Heart right ventricle (tissue), 16 donors: ENCODE data around the gene CYP39A1. TPM values are rescaled to one million over a fixed set of nuclear protein-coding genes. Genes with fewer than 3 reads are reported as not detected.

Source experiments
- ATAC-seq, 8 donors: fragments of 200-7000 bp; cut with Tn5 transposase; one replicate each; pipeline ENCODE4 v1.9.1; 2020; ENCODE audit warnings: mild to moderate bottlenecking in 8 of 8, moderate library complexity in 8 of 8, moderate number of reproducible peaks in 1 of 8
- DNase-seq, 2 donors: peaks; one replicate each; pipeline ENCODE4 v3.0.0-alpha.2; 2020
- H3K27ac ChIP-seq, 10 donors: fragments of 200-600 bp; sonication (generic) in 2 of 10; one replicate each; pipeline versions ENCODE4 v1.5.0 to v1.8.0; 2020 to 2022; ENCODE audit warnings: mild to moderate bottlenecking in 3 of 10
- H3K27me3 ChIP-seq, 7 donors: fragments of 200-600 bp; one replicate each; pipeline ENCODE4 v1.8.0; 2021 to 2022; ENCODE audit warnings: mild to moderate bottlenecking in 2 of 7
- H3K36me3 ChIP-seq, 9 donors: fragments of 200-600 bp; sonication (generic) in 1 of 9; one replicate each; pipeline versions ENCODE4 v1.5.0 to v1.8.0; 2020 to 2022; ENCODE audit warnings: mild to moderate bottlenecking in 2 of 9
- H3K4me1 ChIP-seq, 9 donors: fragments of 200-600 bp; sonication (generic) in 1 of 9; one replicate each; pipeline versions ENCODE4 v1.5.0 to v1.8.0; 2020 to 2022; ENCODE audit warnings: mild to moderate bottlenecking in 4 of 9
- H3K4me3 ChIP-seq, 10 donors: fragments of 200-600 bp; sonication (generic) in 2 of 10; one replicate each; pipeline versions ENCODE4 v1.5.0 to v1.8.0; 2020 to 2022; ENCODE audit warnings: mild to moderate bottlenecking in 7 of 10, moderate library complexity in 2 of 10
- H3K9me3 ChIP-seq, 11 donors: fragments of 200-600 bp in 10 of 11; sonication (generic) in 2 of 11; one replicate each; pipeline versions ENCODE4 v1.5.0 to v1.8.0; 2013 to 2022; ENCODE audit warnings: mild to moderate bottlenecking in 2 of 11, control low read depth in 1 of 11, moderate library complexity in 1 of 11
- CTCF ChIP-seq, 9 donors: fragments of 200-600 bp; sonication (generic) in 2 of 9; IDR thresholded peaks; one replicate each; pipeline versions ENCODE4 v1.5.0 to v1.8.0; 2021 to 2022; ENCODE audit warnings: antibody characterized with exemption in 9 of 9, mild to moderate bottlenecking in 5 of 9, moderate library complexity in 1 of 9
- WGBS, 2 donors: extraction: QIAGEN DNeasy Blood & Tissue Kit; methylation state at CpG; one replicate each; pipeline ENCODE4 v1.1.7; 2013; ENCODE audit warnings: inconsistent platforms in 1 of 2; 5-methylcytosine and 5-hydroxymethylcytosine counted together
- intact Hi-C, 10 donors: fragments of 100-400 bp; cut with DNase I; formaldehyde crosslinking; loops; one replicate each; pipeline versions ENCODE4 v1.11.1 to v1.14.2; 2022
- polyA plus RNA-seq, 2 donors: library from polyadenylated mRNA; stranded (reverse); fragments of 200-250 nt; gene quantifications; one replicate each; pipeline ENCODE4 v1.2.3, GENCODE V29; 2013
- total RNA-seq, 10 donors: library from RNA; stranded (reverse); fragmentation: NEBNext Ultra II Directional in 3 of 10; extraction: Animal tissue kit (Norgen Biotek cat#: 25700) in 3 of 10; gene quantifications; one replicate each; pipeline versions ENCODE4 v1.2.1 to v1.2.4, GENCODE V29; 2021 to 2023
- donor health status: Arrhythmogenic right ventricular cardiomyopathy.
- donor health status: ischemic (EF 13 %, LVEDD 7.1; RV severe dilation, severe dysfunction).
- donor health status: healthy with polysubstance abuse.
- donor health status: DM: no; HTN: yes; CAD: no.
- donor health status: DM: no; HTN: no; CAD: no.
- donor health status: ischemic (EF 25% LVEDD 6.9; RV normal size, moderate dysfunction).
- donor health status: ischemic (EF 25% LVEDD 5.7; RV mildly dilated, moderate dysfunction).
- donor health status: healthy.
- donor health status: DM: yes; HTN: yes; CAD: no.
- donor health status: Ischemic cardiomyopathy.
- donor health status: ischemic (EF 35%, LVEDD 5.7; RV mildly dilated, moderate dysfunction).
- donor health status: nonischemic (EF 11% LVEDD 7.7; RV severe dilation, severe dysfunction).
- donor health status: DM: yes; HTN: yes; CAD: no.
- donor health status: PGD.
- donor health status: ischemic (EF 29% LVEDD 5.4; RV normal size, mild dysfunction).
- donor health status: nonischemic (EF 23%, LVEDD 6.1; RV moderate dilation, normal function).

The CYP39A1 gene
- total and polyA plus RNA-seq, 12 donors: 2.9 to 7.5 (median 4.5) TPM

- no peak for ATAC-seq
- intact Hi-C loops: loop anchor here in 3 of 10 donors (2.0 to 10.0 kb wide), 4 partner anchors 19 to 105 kb away; partner anchors contain the start of gene RCAN2 (in 1 of the 3)
- Histone ChIP-seq H3K9me3 (no peaks in the 10 kb centered on the region), H3K36me3 (no peaks in the 10 kb centered on the region), H3K27ac (peak overlapping the region; percentile 48 to 85 (median 80)), H3K4me3 (no peak overlapping the region), H3K4me1 (peaks cover 3 to 86% (median 59%) of the 10 kb centered on the region in 9 donors), H3K27me3 (no peaks in the 10 kb centered on the region)
- no peak for TF ChIP-seq CTCF (IDR thresholded peaks at IDR 0.05)
- no peak for DNase-seq
- 64 to 71% methylated on average over 4 of the region's 4 CpGs for WGBS, 2 donors
These were observed 142.6 kb downstream of the CYP39A1 start for GRCh38 chr6:46509981-46510510.

DNA sequence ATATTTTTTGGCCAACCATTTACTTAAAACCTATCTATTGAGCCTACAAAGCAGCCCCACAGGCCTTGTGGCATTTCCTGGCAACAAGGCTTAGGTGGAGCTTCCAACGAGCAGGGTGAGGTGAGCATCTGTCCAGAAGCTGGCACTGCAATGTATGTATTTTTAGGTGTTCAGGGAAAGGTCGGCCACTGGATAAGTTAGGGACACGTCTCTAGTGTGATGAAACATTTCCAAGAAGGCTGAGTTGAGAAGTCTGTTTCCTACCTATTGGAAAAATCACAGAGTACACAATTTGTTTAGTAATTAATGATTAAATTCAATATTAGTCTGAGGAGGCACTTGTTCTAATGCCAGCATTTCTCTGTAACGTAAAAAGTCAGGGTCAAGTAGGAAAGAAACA is 143.6 kb downstream of the CYP39A1 start:
- peak overlapping the region; percentile 48 to 85 (median 80) for H3K27ac ChIP-seq

DNA sequence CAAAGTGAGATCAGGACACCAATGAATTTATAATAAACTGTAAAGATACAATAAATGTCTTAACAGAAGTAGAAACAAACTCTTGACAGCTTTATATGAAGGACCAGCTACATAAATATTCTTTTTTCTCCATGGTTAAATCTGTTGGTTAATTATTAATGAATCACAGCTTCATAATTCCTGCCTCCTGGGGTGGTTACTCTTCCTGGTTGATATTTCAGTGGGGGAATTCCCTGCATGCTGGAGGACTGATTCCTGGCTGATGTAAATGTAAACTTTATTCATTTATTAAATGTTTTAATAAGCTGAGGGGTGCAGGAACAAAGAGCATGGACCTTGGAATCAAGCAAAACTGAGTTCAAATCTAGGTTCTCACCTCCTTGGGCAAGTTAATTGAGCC is 145.2 kb downstream of the CYP39A1 start:
- ATAC-seq: no peak
- no peak for TF ChIP-seq CTCF (IDR thresholded peaks at IDR 0.05)
- H3K27ac ChIP-seq: peak overlapping the region; percentile 68 to 85 (median 80)
- no peaks in the 10 kb centered on the region for H3K9me3 ChIP-seq
- no peak overlapping the region for H3K4me3 ChIP-seq
- no peaks in the 10 kb centered on the region for H3K27me3 ChIP-seq
- intact Hi-C loops: loop anchor here in 2 of 10 donors (5.0 to 10.0 kb wide), 2 partner anchors 105 to 107 kb away; no protein-coding TSS in a partner anchor
- no peaks in the 10 kb centered on the region for H3K36me3 ChIP-seq
- peaks cover 3 to 90% (median 43%) of the 10 kb centered on the region in 9 donors for H3K4me1 ChIP-seq
- DNase-seq: no peak

More for the DNA sequence above, 143.6 kb downstream of the CYP39A1 start:
- intact Hi-C loops: loop anchor here in 2 of 10 donors (5.0 to 10.0 kb wide), 2 partner anchors 103 to 106 kb away; no protein-coding TSS in a partner anchor
- peak; percentile 20 to 43 for DNase-seq
- no peaks in the 10 kb centered on the region for H3K27me3 ChIP-seq
- peaks cover 3 to 94% (median 58%) of the 10 kb centered on the region in 9 donors for H3K4me1 ChIP-seq
- ATAC-seq: peak in 7 of 8 donors; percentile 40 to 74 (median 62)
- no peak overlapping the region for H3K4me3 ChIP-seq
- WGBS, 2 donors: 42 to 48% methylated on average over 4 of the region's 4 CpGs
- no peaks in the 10 kb centered on the region for H3K9me3 ChIP-seq
- no peak for TF ChIP-seq CTCF (IDR thresholded peaks at IDR 0.05)
- no peaks in the 10 kb centered on the region for H3K36me3 ChIP-seq

DNA sequence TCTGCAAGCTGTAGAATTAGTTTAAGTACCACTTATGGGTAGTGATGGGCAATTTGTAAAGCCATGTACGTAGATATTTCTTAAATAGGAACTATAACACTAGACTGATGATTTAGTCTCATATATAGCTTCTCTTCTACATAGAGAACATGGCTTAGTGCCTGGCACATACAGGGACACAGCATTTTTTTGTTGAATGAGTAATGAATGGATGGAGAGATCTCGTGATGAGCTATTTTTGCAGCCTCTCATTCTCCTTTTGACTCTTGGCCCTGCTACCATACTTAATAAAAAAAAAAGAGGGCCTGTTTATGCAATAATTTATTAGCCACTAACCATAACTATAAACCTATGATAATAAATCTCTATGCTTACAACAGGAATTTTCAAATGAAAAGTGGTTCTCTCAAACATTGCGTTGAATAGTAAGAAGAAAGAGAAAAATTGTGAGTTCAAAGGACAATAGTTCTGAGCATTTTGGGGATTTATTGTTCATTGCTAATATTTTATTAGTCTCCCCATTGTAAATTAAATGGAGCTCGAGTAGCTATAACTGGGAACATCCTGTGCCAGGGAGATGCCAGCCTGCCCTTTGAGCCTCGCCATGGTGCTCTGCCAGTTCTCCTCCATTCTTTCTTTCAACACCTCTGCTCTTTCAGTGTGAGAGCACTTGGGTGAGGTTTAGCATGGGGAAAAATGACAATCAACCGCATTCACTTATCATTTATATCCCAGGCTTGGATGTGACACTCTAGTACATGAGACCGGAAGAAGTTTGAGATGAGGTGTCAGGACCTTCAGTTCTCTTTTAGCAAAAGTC is 146.7 kb downstream of the CYP39A1 start:
- ATAC-seq: peak; percentile 17 to 91 (median 76)
- peak; percentile 37 to 44 for DNase-seq

More for the DNA sequence above, 146.7 kb downstream of the CYP39A1 start:
- Histone ChIP-seq H3K4me1 (peaks cover 3 to 87% (median 28%) of the 10 kb centered on the region in 9 donors), H3K27me3 (no peaks in the 10 kb centered on the region), H3K4me3 (no peak overlapping the region), H3K27ac (peak overlapping the region; percentile 68 to 85 (median 80)), H3K36me3 (no peaks in the 10 kb centered on the region), H3K9me3 (no peaks in the 10 kb centered on the region)
- WGBS, 2 donors: 50 to 60% methylated on average over 7 of the region's 7 CpGs
- no peak for TF ChIP-seq CTCF (IDR thresholded peaks at IDR 0.05)
- intact Hi-C loops: loop anchor here in 2 of 10 donors (5.0 to 10.0 kb wide), 2 partner anchors 106 to 109 kb away; no protein-coding TSS in a partner anchor
